ENCODE results near the gene RSPO4. TPM values are rescaled to one million over a fixed set of nuclear protein-coding genes. Genes with fewer than 3 reads are reported as not detected.

RSPO4 gene
- total RNA-seq, 1 donor from 2014 or later: not detected

GRCh38 chr20:926670-927069 lies 75.4 kb downstream of the RSPO4 start:
- TF ChIP-seq, protein P1, sequence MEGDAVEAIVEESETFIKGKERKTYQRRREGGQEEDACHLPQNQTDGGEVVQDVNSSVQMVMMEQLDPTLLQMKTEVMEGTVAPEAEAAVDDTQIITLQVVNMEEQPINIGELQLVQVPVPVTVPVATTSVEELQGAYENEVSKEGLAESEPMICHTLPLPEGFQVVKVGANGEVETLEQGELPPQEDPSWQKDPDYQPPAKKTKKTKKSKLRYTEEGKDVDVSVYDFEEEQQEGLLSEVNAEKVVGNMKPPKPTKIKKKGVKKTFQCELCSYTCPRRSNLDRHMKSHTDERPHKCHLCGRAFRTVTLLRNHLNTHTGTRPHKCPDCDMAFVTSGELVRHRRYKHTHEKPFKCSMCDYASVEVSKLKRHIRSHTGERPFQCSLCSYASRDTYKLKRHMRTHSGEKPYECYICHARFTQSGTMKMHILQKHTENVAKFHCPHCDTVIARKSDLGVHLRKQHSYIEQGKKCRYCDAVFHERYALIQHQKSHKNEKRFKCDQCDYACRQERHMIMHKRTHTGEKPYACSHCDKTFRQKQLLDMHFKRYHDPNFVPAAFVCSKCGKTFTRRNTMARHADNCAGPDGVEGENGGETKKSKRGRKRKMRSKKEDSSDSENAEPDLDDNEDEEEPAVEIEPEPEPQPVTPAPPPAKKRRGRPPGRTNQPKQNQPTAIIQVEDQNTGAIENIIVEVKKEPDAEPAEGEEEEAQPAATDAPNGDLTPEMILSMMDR (conservative IDR thresholded peaks at IDR 0.05): no peak
- H3K4me3 Mint-ChIP-seq: no peak overlapping the region

DNA sequence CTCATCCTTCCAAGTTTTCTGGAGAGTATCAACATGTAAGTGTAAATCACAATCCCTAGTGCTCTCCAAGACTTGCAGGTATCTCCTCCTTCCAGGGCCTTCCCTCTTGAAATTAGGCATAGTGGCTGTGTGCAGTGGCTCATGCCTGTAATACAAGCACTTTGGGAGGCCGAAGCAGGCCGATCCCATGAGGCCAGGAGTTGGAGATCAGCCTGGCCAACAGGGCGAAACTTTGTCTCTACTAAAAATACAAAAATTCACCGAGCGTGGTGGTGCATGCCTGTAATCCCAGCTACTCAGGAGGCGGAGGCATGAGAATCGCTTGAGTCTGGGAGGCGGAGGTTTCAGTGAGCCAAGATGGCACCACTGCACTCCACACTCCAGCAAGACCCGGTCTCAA lies 76.6 kb downstream of the RSPO4 start:
- no peak for DNase-seq (ENCODE audit: low read depth, low spot score)
- H3K9me3 Mint-ChIP-seq: peaks cover 2% of the 10 kb centered on the region
- H3K4me3 Mint-ChIP-seq: no peak overlapping the region
- TF ChIP-seq, protein P1 (conservative IDR thresholded peaks at IDR 0.05): no peak
- peaks cover 2% of the 10 kb centered on the region for H3K27me3 Mint-ChIP-seq (ENCODE audit: low read depth)
- no peak overlapping the region for H3K27ac Mint-ChIP-seq (ENCODE audit: unreplicated experiment)
- no peaks in the 10 kb centered on the region for H3K4me1 Mint-ChIP-seq
- H3K36me3 Mint-ChIP-seq (ENCODE audit: low read depth): no peaks in the 10 kb centered on the region

More at GRCh38 chr20:926670-927069, 75.4 kb downstream of the RSPO4 start:
- Mint-ChIP-seq H3K9me3 (peaks cover 9% of the 10 kb centered on the region), H3K27ac (ENCODE audit: unreplicated experiment) (no peak overlapping the region), H3K36me3 (ENCODE audit: low read depth) (peaks cover 5% of the 10 kb centered on the region), H3K27me3 (ENCODE audit: low read depth) (peaks cover 2% of the 10 kb centered on the region), H3K4me1 (no peaks in the 10 kb centered on the region)
- DNase-seq (ENCODE audit: low read depth, low spot score): no peak

GRCh38 chr20:924639-925038 lies 77.5 kb downstream of the RSPO4 start:
- Mint-ChIP-seq H3K36me3 (ENCODE audit: low read depth) (no peaks in the 10 kb centered on the region), H3K4me1 (no peaks in the 10 kb centered on the region), H3K27me3 (ENCODE audit: low read depth) (peaks cover 3% of the 10 kb centered on the region), H3K9me3 (peaks cover 2% of the 10 kb centered on the region), H3K4me3 (no peak overlapping the region), H3K27ac (ENCODE audit: unreplicated experiment) (no peak overlapping the region)
- TF ChIP-seq, protein P1 (conservative IDR thresholded peaks at IDR 0.05): no peak
- DNase-seq (ENCODE audit: low read depth, low spot score): no peak

DNA sequence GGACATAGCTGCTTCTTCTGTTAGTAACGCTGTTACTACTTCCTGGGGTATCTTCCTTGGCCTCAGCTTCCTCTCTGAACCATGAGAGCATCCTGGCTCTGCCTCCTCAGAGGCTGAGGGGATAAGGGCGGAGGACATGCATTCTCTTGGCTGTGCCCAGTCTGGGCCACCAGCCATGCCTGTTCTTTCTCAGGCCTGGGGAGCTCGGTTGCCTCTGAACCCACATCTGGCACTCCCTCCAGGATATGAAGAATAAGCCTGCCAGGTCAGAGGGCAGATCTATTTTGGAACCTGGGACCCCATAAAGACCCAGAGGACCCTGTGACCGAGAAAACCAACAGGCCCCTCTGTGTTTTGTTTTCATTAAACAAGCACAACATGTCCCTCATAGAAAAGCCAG lies 79.3 kb downstream of the RSPO4 start:
- no peak overlapping the region for H3K27ac Mint-ChIP-seq (ENCODE audit: unreplicated experiment)
- no peaks in the 10 kb centered on the region for H3K4me1 Mint-ChIP-seq
- no peaks in the 10 kb centered on the region for H3K36me3 Mint-ChIP-seq (ENCODE audit: low read depth)
- TF ChIP-seq, protein P1 (conservative IDR thresholded peaks at IDR 0.05): no peak
- H3K9me3 Mint-ChIP-seq: no peaks in the 10 kb centered on the region
- H3K4me3 Mint-ChIP-seq: no peak overlapping the region
- DNase-seq (ENCODE audit: low read depth, low spot score): no peak
- H3K27me3 Mint-ChIP-seq (ENCODE audit: low read depth): peaks cover 4% of the 10 kb centered on the region

GRCh38 chr20:921068-921467 lies 81.0 kb downstream of the RSPO4 start:
- Mint-ChIP-seq H3K27ac (ENCODE audit: unreplicated experiment) (no peak overlapping the region), H3K4me3 (no peak overlapping the region), H3K9me3 (no peaks in the 10 kb centered on the region), H3K36me3 (ENCODE audit: low read depth) (no peaks in the 10 kb centered on the region), H3K4me1 (peaks cover 3% of the 10 kb centered on the region), H3K27me3 (ENCODE audit: low read depth) (peaks cover 4% of the 10 kb centered on the region)
- no peak for DNase-seq (ENCODE audit: low read depth, low spot score)
- TF ChIP-seq, protein P1 (conservative IDR thresholded peaks at IDR 0.05): no peak

DNA sequence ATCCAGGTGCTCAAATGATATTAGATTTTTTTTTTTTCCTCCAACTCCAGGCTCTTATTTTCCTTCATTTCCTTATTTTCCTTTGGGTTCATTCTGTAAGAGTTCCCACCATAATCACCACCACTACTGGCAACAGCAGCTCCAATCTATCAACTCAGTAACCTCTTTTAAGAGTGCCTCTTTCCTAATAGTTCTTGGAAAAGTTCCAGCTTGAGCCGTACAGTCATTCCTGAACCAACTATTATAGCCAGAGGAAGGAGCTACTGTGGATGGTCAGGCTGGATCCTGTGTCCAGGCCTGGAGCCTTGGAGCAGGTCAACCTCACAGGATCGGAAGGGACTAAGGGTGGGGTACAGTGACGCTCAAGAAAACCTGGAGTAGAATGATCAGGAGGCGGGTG lies 81.8 kb downstream of the RSPO4 start:
- H3K4me1 Mint-ChIP-seq: peaks cover 6% of the 10 kb centered on the region
- DNase-seq (ENCODE audit: low read depth, low spot score): no peak
- no peaks in the 10 kb centered on the region for H3K36me3 Mint-ChIP-seq (ENCODE audit: low read depth)
- H3K4me3 Mint-ChIP-seq: no peak overlapping the region
- TF ChIP-seq, protein P1 (conservative IDR thresholded peaks at IDR 0.05): no peak
- H3K27me3 Mint-ChIP-seq (ENCODE audit: low read depth): peaks cover 4% of the 10 kb centered on the region
- H3K9me3 Mint-ChIP-seq: no peaks in the 10 kb centered on the region
- H3K27ac Mint-ChIP-seq (ENCODE audit: unreplicated experiment): no peak overlapping the region
